Limb (tissue), 2 donors: ENCODE data around the gene KIAA0319L.

Source experiments
- DNase-seq, 2 donors: peaks; one replicate each; pipeline ENCODE4 v3.0.0-alpha.2; 2016; ENCODE audit errors: extremely low spot score in 2 of 2

Gene KIAA0319L

GRCh38 chr1:35447278-35447677 lies 109.9 kb downstream of the KIAA0319L start:
- DNase-seq = no peak

GRCh38 chr1:35444519-35444774 lies 112.8 kb downstream of the KIAA0319L start:
- no peak for DNase-seq

GRCh38 chr1:35443768-35444518 lies 113.3 kb downstream of the KIAA0319L start:
- DNase-seq = no peak

GRCh38 chr1:35442734-35443133 lies 114.5 kb downstream of the KIAA0319L start:
- DNase-seq = no peak

- DNase-seq = no peak
Observed at GRCh38 chr1:35441926-35442579, 115.2 kb downstream of the KIAA0319L start.

GRCh38 chr1:35439626-35440025 lies 117.6 kb downstream of the KIAA0319L start:
- no peak for DNase-seq

- DNase-seq = no peak
Observed at GRCh38 chr1:35437200-35437599, 120.0 kb downstream of the KIAA0319L start.

- no peak for DNase-seq
Observed at GRCh38 chr1:35436078-35436477, 121.1 kb downstream of the KIAA0319L start.

GRCh38 chr1:35434703-35435102 lies 122.5 kb downstream of the KIAA0319L start:
- no peak for DNase-seq

GRCh38 chr1:35433714-35434113 lies 123.5 kb downstream of the KIAA0319L start:
- no peak for DNase-seq

GRCh38 chr1:35432231-35432630 lies 125.0 kb downstream of the KIAA0319L start:
- no peak for DNase-seq

GRCh38 chr1:35431173-35431599 lies 126.0 kb downstream of the KIAA0319L start:
- DNase-seq = no peak

- DNase-seq = no peak
Observed at GRCh38 chr1:35430762-35431161, 126.4 kb downstream of the KIAA0319L start.

GRCh38 chr1:35428360-35428759 lies 128.8 kb downstream of the KIAA0319L start:
- no peak for DNase-seq

GRCh38 chr1:35426097-35426586 lies 131.1 kb downstream of the KIAA0319L start:
- no peak for DNase-seq

- DNase-seq = no peak
Observed at GRCh38 chr1:35408925-35409324, 148.3 kb downstream of the KIAA0319L start.

GRCh38 chr1:35407743-35408142 lies 149.5 kb downstream of the KIAA0319L start:
- DNase-seq = no peak

GRCh38 chr1:35406103-35406502 lies 151.1 kb downstream of the KIAA0319L start:
- no peak for DNase-seq

- no peak for DNase-seq
Observed at GRCh38 chr1:35401049-35401448, 156.2 kb downstream of the KIAA0319L start.

- DNase-seq = no peak
Observed at GRCh38 chr1:35398739-35399138, 158.5 kb downstream of the KIAA0319L start.

GRCh38 chr1:35394386-35394785 lies 162.8 kb downstream of the KIAA0319L start:
- no peak for DNase-seq

- DNase-seq = no peak
Observed at GRCh38 chr1:35390600-35391494, 166.4 kb downstream of the KIAA0319L start.
